Measurements from ENCODE around the gene UTP14A. TPM values are rescaled to one million over a fixed set of nuclear protein-coding genes. Genes with fewer than 3 reads are reported as not detected.

Gene UTP14A
- total RNA-seq, 1 donor = 19.1 TPM

- H3K4me3 ChIP-seq (ENCODE audit: low read depth, low read length) = peak overlapping the region; percentile 41
These were observed 26.9 kb downstream of the UTP14A start for GRCh38 chrX:129932821-129933321.

DNA sequence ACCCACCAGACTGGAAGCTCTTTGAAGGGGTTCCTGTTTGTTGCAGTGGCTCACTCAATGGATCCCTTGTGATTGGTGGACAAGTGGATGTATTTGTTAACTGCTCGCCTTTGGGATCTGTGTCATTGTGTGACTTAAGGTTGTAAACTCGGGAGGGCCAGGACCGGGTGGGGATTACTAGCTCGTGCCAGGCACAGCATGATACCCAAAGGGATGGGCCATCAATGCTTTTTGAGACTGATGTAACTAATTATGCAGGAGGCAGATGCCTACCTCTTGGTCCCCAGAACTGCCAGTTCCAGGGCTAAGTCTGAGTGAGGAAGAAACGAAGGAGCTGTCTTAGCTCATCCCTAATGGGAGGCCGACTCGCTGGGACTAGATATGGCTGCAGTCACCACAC lies 27.7 kb downstream of the UTP14A start:
- no peak for DNase-seq (ENCODE audit: low read depth)
- no peak overlapping the region for H3K4me3 ChIP-seq (ENCODE audit: low read depth, low read length)
- TF ChIP-seq, protein P1, sequence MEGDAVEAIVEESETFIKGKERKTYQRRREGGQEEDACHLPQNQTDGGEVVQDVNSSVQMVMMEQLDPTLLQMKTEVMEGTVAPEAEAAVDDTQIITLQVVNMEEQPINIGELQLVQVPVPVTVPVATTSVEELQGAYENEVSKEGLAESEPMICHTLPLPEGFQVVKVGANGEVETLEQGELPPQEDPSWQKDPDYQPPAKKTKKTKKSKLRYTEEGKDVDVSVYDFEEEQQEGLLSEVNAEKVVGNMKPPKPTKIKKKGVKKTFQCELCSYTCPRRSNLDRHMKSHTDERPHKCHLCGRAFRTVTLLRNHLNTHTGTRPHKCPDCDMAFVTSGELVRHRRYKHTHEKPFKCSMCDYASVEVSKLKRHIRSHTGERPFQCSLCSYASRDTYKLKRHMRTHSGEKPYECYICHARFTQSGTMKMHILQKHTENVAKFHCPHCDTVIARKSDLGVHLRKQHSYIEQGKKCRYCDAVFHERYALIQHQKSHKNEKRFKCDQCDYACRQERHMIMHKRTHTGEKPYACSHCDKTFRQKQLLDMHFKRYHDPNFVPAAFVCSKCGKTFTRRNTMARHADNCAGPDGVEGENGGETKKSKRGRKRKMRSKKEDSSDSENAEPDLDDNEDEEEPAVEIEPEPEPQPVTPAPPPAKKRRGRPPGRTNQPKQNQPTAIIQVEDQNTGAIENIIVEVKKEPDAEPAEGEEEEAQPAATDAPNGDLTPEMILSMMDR (IDR thresholded peaks at IDR 0.05; ENCODE audit: insufficient read depth, low read length) = no peak

More at GRCh38 chrX:129932821-129933321, 26.9 kb downstream of the UTP14A start:
- TF ChIP-seq, protein P1 (IDR thresholded peaks at IDR 0.05; ENCODE audit: insufficient read depth, low read length) = no peak
- no peak for DNase-seq (ENCODE audit: low read depth)

DNA sequence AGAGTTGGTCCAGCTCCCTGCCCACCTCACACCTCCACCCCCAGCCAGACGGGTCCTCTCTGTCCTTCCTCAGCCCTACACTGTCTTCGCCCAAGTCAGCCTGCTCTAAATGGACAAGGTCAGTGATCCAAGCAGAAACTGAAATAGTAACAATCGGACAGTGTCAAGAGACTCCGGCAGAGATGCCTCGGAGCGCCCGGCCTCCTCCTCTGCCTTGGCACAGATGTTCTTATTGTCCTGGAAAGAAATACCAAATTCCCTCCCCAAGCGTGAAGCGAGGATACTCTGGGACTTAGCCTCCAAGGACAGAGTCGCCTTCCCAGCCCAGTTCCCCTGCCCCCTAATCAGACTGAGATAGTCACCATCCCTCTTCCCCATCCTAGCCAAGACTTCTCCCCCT lies 28.5 kb downstream of the UTP14A start:
- TF ChIP-seq, protein P1 (IDR thresholded peaks at IDR 0.05; ENCODE audit: insufficient read depth, low read length) = no peak
- no peak overlapping the region for H3K4me3 ChIP-seq (ENCODE audit: low read depth, low read length)
- no peak for DNase-seq (ENCODE audit: low read depth)

DNA sequence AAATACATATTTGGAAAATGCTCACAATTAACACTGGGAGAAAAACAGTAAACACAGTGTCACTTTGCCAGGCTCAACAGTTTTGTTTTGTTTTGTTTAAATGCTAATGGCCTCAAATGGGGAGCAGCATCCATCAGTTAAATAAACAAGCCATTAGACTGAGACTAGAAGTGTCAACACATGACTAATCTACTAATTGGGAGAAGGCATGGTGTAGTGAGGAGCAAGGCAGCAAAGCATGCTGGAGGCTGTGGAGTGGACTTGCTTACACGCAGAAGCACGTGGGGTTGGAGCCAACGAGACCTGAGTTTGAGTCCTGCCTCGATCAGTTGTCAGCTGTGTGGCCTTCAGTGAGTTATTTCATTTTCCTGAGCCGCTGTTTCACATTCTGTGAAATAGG lies 29.0 kb downstream of the UTP14A start:
- H3K4me3 ChIP-seq (ENCODE audit: low read depth, low read length) = no peak overlapping the region
- TF ChIP-seq, protein P1 (IDR thresholded peaks at IDR 0.05; ENCODE audit: insufficient read depth, low read length) = no peak
- DNase-seq (ENCODE audit: low read depth) = no peak

DNA sequence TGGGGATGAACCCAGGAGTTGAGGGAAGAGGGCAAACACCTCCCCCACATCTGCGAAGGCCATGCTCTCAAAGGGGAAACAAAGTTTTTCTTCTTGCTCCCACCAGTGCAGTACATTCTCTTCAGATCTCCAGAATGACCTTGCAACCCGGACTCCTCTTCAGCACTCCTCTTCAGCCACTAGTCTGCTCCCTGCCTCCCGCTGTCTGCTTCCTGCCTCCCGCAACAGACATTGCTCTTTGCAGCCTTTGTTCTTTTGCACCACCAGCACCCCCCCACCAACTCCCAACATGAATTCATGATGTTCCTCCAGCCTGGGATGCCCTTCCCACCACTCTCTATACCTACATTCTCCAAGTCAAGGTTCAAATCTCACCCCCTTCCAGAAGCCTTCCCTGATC lies 32.1 kb downstream of the UTP14A start:
- TF ChIP-seq, protein P1 (IDR thresholded peaks at IDR 0.05; ENCODE audit: insufficient read depth, low read length) = no peak
- no peak overlapping the region for H3K4me3 ChIP-seq (ENCODE audit: low read depth, low read length)
- no peak for DNase-seq (ENCODE audit: low read depth)

- H3K4me3 ChIP-seq (ENCODE audit: low read depth, low read length) = no peak overlapping the region
- DNase-seq (ENCODE audit: low read depth) = no peak
- TF ChIP-seq, protein P1 (IDR thresholded peaks at IDR 0.05; ENCODE audit: insufficient read depth, low read length) = no peak
These were observed 34.0 kb downstream of the UTP14A start for GRCh38 chrX:129939986-129940385.

- TF ChIP-seq, protein P1 (IDR thresholded peaks at IDR 0.05; ENCODE audit: insufficient read depth, low read length) = no peak
- no peak overlapping the region for H3K4me3 ChIP-seq (ENCODE audit: low read depth, low read length)
- DNase-seq (ENCODE audit: low read depth) = no peak
These were observed 34.8 kb downstream of the UTP14A start for GRCh38 chrX:129940721-129941120.
